ENCODE data around the gene CHMP4A.
"Not testable (repeated sequence)": the region's sequence is repeated elsewhere in the genome, so short reads cannot be mapped to it uniquely, and the experiment has no call there.

The CHMP4A gene

DNA sequence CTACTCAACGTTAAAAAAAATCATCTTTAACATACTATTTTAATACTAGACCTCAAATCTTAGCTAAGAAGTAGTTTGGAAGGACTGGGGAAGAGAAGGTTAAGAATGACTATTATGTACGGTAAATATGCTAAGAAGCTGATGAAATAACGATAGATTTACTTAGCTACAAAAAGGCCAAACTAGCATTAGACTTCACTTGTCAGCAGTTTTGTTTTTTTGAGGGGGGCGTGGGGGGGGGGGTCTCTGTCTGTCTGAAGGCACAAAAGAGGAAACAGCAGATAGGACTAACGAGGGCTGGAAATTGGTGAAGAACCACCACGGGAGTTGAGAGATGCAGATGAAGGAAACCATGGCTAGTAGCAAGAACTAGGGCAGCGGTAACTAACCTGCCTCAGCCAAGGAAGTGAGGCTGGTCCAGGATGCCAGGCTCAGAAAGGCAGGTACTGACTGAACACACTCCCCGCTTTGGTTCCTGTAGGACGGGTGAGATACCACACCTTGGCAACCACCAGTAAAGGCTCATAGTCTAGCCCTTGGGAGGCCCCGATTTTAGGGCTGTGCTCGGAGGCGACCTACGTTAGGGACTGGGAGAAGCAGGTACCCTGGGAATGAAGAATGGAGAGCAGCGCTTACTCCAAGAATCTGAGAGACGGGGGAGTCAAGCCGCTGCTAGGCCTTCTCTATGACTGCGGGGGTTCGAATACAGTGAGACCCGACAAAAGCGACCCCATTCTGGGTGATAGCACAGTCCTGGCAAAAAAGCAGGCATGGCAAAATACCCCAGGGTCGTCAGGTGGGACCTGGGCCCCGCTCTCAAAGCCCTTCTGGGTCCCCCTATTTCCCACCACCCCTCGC is 18.2 kb upstream of the CHMP4A start:
- DNase-seq (ENCODE audit: low read depth), result no peak

DNA sequence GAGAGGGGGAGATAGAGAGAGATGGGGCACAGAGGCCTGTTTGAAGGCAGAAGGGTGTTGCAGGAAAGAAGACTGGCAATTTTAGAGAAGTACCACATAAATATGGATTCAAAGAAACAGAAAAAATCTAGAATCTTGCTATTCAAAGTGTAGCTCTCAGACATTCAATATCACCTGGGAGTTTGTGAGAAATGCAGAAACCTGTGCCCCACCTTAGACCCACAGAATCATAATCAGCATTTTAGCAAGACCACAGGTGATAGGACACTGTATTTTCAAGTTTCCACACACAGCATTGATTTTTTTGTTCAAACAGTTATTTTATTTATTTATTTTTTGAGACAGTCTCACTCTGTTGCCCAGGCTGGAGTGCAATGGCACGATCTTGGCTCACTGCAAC is 15.6 kb upstream of the CHMP4A start:
- H3K4me3 ChIP-seq (ENCODE audit: low read depth, low read length), result no peak overlapping the region
- no peak for DNase-seq (ENCODE audit: low read depth)

More for the DNA sequence above, 18.2 kb upstream of the CHMP4A start:
- peak overlapping the region; percentile 90 for H3K4me3 ChIP-seq (ENCODE audit: low read depth, low read length)

DNA sequence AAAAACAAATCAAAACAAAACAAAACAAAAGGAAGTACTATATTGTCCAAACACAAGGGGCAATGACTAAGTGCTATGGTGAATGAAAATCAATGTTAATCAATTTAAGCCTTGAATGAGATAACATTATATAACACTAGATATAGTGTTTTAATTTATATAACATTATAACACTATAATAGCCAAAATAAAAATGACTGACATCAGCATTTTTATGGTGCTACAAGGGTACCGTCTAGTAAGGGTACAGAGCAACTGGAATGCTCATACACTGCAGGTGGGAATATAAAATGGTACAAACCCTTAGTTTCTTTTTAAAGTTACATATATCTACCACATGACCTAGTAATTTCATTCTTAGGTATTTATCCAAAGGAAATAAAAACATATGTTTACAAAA is 13.2 kb upstream of the CHMP4A start:
- DNase-seq (ENCODE audit: low read depth), result no peak
- H3K4me3 ChIP-seq (ENCODE audit: low read depth, low read length), result no peak overlapping the region

DNA sequence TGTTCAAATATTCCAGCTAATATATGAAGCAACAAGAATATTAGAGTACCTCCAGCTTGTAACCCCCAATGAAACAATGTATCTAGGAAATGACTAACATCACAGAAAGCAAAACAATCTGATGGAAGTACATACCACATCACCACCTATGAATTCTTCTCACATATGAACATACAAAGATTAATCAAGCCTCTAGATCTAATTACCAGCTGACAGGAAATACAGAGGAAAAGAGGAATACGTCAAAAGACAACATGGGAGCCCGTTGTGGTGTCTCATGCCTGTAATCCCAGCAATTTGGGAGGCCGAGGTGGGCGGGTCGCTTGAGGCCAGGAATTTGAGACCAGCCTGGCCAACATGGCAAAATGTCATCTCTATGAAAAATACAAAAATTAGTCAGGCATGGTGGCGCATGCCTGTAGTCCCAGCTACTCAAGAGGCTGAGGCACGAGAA is 11.4 kb upstream of the CHMP4A start:
- peak; percentile 33 for DNase-seq (ENCODE audit: low read depth)
- H3K4me3 ChIP-seq (ENCODE audit: low read depth, low read length), result no peak overlapping the region

DNA sequence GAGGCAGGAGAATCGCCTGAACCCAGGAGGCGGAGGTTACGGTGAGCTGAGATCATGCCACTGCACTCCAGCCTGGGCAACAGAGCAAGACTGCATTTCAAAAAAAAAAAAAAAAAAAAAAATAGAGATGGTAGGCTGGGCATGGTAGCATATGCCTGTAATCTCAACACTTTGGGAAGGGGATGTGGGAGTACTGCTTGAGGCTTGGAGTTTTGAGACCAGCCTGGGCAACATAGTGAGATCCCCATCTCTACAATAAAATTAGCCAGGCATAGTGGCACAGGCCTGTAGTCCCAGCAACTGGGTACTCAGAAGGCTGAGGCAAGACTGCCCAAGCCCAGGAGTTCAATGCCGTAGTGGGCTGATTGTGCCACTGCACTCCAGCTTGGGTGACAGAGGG is 9.7 kb upstream of the CHMP4A start:
- DNase-seq (ENCODE audit: low read depth); H3K4me3 ChIP-seq (ENCODE audit: low read depth, low read length): not testable (repeated sequence)

- no peak overlapping the region for H3K4me3 ChIP-seq (ENCODE audit: low read depth, low read length)
- DNase-seq (ENCODE audit: low read depth), result no peak
Measured at GRCh38 chr14:24219521-24219920, 6.2 kb upstream of the CHMP4A start.

DNA sequence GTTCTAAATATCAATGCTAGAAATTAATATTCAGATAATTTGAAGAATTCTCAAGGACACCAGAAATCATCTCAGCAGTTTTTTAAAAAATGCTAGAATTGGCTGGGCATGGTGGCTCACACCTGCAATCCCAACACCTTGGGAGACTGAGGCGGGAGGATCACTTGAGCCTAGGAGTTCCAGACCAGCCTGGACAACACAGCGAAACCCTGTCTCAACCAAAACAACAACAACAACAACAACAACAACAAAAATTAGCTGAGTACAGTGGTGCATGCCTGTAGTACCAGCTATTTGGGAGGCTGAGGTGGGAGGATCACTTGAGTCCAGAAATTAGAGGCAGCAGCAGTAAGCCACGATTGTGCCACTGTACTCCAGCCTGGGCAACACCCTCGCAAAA is 5.8 kb upstream of the CHMP4A start:
- no peak overlapping the region for H3K4me3 ChIP-seq (ENCODE audit: low read depth, low read length)
- DNase-seq (ENCODE audit: low read depth), result no peak

GRCh38 chr14:24216876-24217275 is 3.6 kb upstream of the CHMP4A start:
- not testable (repeated sequence) for DNase-seq (ENCODE audit: low read depth); H3K4me3 ChIP-seq (ENCODE audit: low read depth, low read length)

GRCh38 chr14:24216345-24216699 is 3.0 kb upstream of the CHMP4A start:
- no peak for DNase-seq (ENCODE audit: low read depth)
- peak overlapping the region; percentile 77 for H3K4me3 ChIP-seq (ENCODE audit: low read depth, low read length)

GRCh38 chr14:24215495-24216344 is 2.4 kb upstream of the CHMP4A start, which contains the start of gene MDP1:
Gene MDP1 (minus strand): TSS chr14:24216066. CDS start chr14:24215955, 111 bp downstream.
- peak within 1 kb of the TSS; percentile 77 for H3K4me3 ChIP-seq (ENCODE audit: low read depth, low read length)
- DNase-seq (ENCODE audit: low read depth), result peak; percentile 54

DNA sequence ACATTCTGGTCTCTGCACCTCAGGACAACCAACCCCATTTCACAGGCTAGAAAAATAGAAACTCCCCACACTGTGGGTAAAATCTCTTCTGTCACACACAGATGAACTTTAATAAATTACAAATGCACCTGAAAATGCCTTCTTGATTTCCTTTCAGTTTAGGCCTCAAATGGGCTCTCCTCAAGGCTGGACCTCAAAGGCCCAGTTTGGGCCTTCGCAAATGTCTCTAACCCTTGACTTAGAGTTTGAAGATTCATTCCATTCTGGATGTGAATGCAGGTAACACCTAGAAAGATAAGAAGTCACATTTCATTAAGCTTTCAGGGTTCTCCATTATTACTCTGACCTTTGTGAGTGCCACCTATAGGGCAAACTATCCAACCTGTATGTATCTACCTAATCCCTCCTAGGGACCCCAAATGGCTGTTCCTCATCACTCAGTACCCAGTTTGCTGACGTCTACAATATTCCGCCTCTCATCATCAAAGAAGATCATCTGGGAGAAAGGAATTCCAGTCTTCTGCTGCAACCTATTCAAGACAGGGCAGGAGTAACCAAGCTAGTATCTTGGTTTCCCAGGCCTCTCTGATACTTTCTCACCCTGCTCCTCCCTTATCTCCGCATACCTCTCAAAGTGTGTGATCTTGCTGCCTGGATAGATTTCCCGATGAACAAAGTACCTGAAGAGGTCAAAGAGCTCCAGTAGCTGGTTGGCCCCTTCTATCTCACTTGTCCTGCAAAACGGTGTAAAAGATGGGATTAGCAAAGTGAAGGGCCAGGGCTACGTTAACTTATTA is 776 bp upstream of the CHMP4A start:
- no peak for DNase-seq (ENCODE audit: low read depth)
- H3K4me3 ChIP-seq (ENCODE audit: low read depth, low read length), result peak overlapping the region; percentile 71

GRCh38 chr14:24211311-24211710 is 2.0 kb downstream of the CHMP4A start:
- H3K4me3 ChIP-seq (ENCODE audit: low read depth, low read length), result no peak overlapping the region
- DNase-seq (ENCODE audit: low read depth), result no peak

GRCh38 chr14:24207625-24208024 is 5.7 kb downstream of the CHMP4A start:
- DNase-seq (ENCODE audit: low read depth), result no peak
- H3K4me3 ChIP-seq (ENCODE audit: low read depth, low read length), result no peak overlapping the region

DNA sequence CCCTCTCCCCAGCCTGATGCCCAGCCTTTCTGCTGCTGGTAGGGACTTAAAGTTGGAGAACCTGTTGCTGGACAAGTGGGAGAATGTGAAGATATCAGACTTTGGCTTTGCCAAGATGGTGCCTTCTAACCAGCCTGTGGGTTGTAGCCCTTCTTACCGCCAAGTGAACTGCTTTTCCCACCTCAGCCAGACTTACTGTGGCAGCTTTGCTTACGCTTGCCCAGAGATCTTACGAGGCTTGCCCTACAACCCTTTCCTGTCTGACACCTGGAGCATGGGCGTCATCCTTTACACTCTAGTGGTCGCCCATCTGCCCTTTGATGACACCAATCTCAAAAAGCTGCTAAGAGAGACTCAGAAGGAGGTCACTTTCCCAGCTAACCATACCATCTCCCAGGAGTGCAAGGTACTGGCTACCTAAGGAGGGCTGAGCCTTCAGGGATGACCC is 6.2 kb downstream of the CHMP4A start:
- no peak overlapping the region for H3K4me3 ChIP-seq (ENCODE audit: low read depth, low read length)
- no peak for DNase-seq (ENCODE audit: low read depth)

- DNase-seq (ENCODE audit: low read depth), result no peak
- H3K4me3 ChIP-seq (ENCODE audit: low read depth, low read length), result no peak overlapping the region
Measured at GRCh38 chr14:24206260-24207103, 6.8 kb downstream of the CHMP4A start.

DNA sequence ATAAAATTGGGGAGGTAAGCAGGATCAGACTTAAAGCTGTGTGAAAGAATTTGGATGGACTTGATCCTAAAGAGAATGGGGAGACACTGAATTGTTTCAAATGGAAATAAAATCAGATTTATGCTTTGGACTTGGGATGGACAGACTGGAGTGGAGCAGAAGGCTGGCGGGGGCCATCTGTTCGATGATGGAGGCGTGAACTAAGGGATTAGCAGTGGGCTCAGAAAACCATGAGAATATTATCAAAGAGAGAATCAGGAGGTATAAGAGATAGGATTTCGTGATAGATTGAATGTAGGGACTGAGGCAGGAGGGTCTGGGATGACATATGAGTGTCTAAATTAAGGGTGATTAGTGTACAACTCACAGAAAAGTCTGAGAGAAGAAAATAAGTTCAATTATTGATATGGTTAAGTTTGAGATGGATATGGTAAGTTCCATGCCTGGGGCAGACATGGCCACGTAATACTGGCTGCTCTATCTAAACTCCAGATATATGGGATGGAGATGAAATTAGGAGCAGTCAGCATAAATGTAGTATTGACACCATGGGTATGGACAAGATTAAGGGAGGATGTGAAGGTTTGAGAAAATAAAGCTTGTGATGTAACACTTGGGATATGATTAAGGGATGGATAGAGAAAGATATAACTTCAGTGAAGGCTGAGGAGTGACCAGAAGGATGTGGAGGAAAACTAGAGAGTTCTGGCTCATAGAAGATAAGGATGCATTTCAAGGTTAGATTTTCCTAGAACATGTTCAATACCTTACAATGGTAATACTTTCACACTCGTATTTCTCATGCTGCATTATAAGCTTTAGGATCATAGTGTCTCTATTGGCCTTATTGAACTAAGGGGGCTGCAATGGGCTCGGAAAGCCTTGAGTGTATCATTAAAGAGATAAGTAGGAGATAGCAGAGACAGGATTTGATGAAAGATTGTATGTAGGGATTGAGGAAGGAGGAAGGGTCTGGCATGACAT is 8.8 kb downstream of the CHMP4A start:
- DNase-seq (ENCODE audit: low read depth), result no peak
- H3K4me3 ChIP-seq (ENCODE audit: low read depth, low read length), result no peak overlapping the region

GRCh38 chr14:24203249-24203886 is 9.9 kb downstream of the CHMP4A start:
- H3K4me3 ChIP-seq (ENCODE audit: low read depth, low read length); DNase-seq (ENCODE audit: low read depth): not testable (repeated sequence)

Data from skeletal muscle cell (primary cell).